ENCODE data around the gene CRK.

- TF ChIP-seq CTCF (IDR thresholded peaks at IDR 0.05), result peak in 3 of 4 experiments; percentile 29 to 51 (median 48)
- peak; percentile 51 to 59 for TF ChIP-seq POLR2A (IDR thresholded peaks at IDR 0.05)
These were observed 32.1 kb upstream of the CRK start for GRCh38 chr17:1487939-1488825.

Measured in gastroesophageal sphincter (tissue), 3 donors.